UCSD-AML1 (cell line): ENCODE data around the gene CADPS.

ENCODE experiments used
- DNase-seq: peaks from one replicate; lab custom pipeline; 2025; ENCODE audit not compliant: unreplicated experiment; lab: John Stamatoyannopoulos, UW

Gene CADPS

DNA sequence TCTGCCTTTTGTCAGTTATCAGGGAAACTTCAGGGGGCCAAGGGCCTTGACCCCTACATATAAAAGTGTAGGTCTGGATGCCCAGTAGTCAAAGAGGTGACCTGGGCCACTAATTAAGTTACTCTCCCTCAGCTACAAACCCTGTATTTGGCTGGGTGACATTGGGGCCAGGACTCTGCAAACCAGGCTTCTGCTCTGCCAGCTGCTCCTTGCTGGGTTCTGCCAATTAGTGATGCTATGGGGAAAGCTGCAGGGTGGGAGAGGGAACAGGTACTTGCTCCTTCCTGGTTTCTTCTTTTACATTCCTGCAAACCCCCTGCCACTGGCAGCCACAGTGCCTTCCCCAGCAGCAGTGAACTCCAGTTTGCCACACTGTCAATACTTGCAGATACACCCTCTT is 179.2 kb downstream of the CADPS start:
- no peak for DNase-seq

GRCh38 chr3:62688812-62689211 is 186.4 kb downstream of the CADPS start:
- DNase-seq = no peak

- no peak for DNase-seq
Observed at GRCh38 chr3:62688050-62688449, 187.2 kb downstream of the CADPS start.

DNA sequence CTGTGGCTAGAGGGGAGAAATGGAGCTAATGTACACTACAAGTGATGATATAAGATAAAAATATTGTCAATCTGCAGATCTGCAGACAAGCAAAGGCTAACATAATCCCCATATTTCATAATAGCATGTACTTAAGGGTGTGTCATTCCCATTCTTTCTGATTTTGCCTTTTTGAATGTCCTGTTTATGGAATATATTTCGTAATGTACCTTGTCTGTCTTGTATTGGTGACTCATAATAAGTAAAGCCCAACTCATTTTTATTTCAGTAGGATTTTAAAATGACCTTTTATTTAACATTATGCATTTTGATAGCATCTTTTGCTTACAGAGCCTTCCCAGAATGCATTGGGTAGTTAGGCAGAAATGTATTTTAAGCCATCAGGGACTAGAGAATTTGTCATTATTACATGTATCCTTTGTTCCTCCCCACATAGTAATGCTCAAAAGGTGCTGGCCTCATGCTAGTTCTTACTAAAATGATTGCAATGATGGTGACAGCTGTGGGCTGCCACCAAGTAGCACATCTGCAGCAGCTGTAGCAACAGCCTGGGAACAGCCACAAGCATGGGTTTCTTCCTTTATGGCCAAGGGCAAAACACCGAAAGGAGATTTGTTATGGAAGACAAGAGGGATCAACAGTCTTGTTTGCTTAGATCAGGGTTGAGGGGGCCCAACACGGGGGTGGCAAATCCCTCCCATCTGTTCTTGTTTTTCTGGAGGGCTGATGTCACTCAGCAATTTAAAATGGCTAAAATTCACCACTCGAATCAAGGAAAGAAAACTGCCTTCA is 188.5 kb downstream of the CADPS start:
- DNase-seq = no peak

DNA sequence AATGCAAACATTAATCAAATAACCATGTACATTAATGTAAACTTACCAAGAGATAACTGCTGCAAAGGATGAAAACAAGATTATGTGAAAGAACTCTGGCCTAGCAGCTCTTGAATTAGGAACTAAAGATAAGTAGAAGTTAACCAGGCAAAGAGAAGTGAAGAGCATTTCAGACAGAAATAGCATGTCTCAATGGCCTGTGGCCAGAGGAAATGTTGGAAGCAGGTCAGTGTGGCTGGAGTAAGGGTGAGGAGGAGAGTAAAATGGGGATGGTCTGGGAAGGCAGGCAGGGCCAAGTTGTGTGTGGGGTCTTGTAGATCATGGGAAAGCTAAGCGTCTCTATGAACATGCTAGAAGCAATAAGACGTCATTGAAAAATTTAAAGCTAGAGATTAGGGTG is 192.4 kb downstream of the CADPS start:
- no peak for DNase-seq

- no peak for DNase-seq
Observed at GRCh38 chr3:62679988-62680387, 195.2 kb downstream of the CADPS start.

GRCh38 chr3:62678841-62679240 is 196.4 kb downstream of the CADPS start:
- DNase-seq = no peak

- no peak for DNase-seq
Observed at GRCh38 chr3:62677926-62678325, 197.3 kb downstream of the CADPS start.

- DNase-seq = no peak
Observed at GRCh38 chr3:62676689-62677271, 198.4 kb downstream of the CADPS start.

DNA sequence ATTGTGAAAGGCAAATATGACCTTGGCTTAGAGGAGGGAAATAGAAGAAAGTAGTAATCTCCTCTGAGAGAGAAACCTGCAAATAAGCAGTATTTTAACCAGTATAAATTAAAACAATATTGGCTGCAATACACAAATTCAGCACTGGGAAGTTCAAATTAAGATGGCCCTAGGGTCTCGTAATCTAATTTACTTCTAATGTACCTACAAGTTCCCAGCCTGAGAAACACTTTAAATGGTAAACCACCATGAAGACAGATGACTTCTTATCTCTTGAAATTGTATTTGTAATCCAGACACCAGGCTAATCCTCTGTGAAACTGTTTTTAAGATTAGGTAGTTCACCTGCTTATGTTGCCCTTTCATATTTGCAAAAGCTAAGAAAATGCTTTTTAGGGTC is 199.7 kb downstream of the CADPS start:
- DNase-seq = no peak

GRCh38 chr3:62672988-62673313 is 202.3 kb downstream of the CADPS start:
- DNase-seq = no peak

GRCh38 chr3:62672270-62672987 is 202.8 kb downstream of the CADPS start:
- DNase-seq = no peak

- DNase-seq = no peak
Observed at GRCh38 chr3:62670351-62670750, 204.9 kb downstream of the CADPS start.

GRCh38 chr3:62669161-62669560 is 206.1 kb downstream of the CADPS start:
- no peak for DNase-seq

GRCh38 chr3:62667714-62668113 is 207.5 kb downstream of the CADPS start:
- DNase-seq = no peak

DNA sequence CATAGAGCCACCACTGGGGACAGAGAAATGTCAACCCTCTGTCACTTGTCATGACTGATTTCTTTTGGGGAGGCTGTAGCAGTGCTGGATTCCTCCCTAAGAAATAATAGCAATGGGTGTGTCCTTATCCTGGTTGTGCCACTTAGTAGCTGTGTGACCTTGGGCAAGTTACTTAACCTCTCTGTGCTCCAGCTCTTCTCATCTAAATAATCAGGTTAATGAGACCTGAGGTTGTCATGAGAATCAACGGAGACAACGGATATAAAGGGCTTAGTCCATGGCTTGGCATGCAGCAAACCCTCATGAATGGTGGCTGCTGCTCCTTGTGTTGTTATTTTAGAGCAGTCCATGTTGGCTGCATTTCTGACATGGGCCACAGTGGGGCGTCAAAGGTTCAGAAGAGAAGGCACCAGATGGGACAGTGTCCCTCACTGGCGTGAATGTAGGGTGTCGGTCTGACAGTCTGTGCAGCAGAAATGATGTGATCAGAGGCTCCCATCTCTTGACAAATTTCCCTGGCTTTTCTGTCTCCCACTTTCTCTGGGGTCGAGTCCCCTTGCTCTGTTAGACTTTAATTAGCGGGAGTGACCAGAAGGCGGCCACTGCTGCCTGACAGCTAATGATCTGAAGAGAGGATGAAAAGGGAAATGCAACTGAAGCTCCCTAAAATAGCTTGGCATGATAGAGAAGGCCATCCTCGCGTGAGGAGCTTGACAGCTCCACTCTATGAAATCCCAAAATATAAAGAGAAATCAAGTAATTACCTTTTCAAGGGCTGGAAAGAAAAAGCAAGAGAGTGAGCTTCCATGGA is 209.4 kb downstream of the CADPS start:
- peak; percentile 48 for DNase-seq

DNA sequence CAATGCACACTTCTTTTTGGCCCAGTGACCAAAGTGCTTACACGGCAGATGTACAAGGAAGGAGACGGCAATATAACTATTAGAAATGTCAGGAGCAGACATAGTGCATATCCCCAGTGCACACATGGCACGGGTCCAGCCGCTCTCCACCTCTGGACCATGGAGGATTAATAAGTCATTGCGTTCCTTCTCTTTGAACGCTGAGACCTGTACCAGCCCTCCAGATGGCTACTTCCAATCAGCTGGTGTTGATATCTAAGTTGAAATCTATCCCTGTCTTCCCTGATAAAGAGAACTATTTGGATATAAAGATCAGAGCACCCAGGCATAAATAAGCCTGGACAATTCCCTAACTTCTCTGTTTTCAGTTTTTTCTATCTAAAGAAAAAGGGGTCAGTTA is 212.5 kb downstream of the CADPS start:
- no peak for DNase-seq

- no peak for DNase-seq
Observed at GRCh38 chr3:62659660-62660059, 215.6 kb downstream of the CADPS start.

GRCh38 chr3:62655691-62656063 is 219.5 kb downstream of the CADPS start:
- DNase-seq = no peak

DNA sequence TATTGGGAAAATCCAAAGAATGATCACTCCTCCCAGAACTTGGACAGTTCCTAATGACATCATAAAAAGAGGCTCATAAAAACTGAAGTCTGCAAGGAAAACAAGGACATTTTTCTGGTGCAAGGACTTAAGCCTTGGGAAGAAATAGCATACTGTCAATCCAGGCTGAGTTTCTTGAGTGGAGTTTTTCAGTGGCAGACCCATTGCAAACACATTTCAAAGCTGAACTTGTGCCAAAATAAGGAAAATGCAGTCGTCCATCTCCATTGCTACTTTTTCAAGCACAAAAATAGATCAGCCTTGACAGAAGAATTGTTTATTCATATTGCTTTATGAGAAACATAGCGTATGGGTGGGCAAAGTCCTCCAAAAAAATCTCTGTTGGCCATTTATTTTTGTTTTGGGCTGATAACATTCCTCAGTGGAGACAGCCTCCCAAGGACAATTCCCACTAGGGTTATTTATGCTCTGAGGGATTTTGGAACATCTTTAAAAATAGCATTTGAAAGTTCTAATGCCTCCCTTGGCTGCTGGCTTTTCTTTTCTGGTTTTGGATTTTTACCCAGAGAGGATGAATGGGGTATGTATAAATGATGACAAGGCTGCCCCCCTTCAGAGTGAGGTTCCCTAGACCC is 220.0 kb downstream of the CADPS start:
- no peak for DNase-seq

- no peak for DNase-seq
Observed at GRCh38 chr3:62653796-62654195, 221.4 kb downstream of the CADPS start.
